ENCODE measurements around the gene CLIP1.

- TF ChIP-seq CTCF (conservative IDR thresholded peaks at IDR 0.05 in 1 of 2, IDR thresholded peaks at IDR 0.05 in 1 of 2; ENCODE audit: extremely low read depth in 1 of 2, insufficient read depth in 1 of 2, low read depth in 1 of 2, low read length in 2 of 2), result no peak
- TF ChIP-seq EZH2 (IDR thresholded peaks at IDR 0.05; ENCODE audit: borderline replicate concordance, low read length), result no peak
Measured at GRCh38 chr12:122392411-122392810, 30.1 kb downstream of the CLIP1 start.
